A673 (cell line): Measurements from ENCODE around the gene PI16. TPM values are rescaled to one million over a fixed set of nuclear protein-coding genes. Genes with fewer than 3 reads are reported as not detected.
"Not testable (repeated sequence)": the region's sequence is repeated elsewhere in the genome, so short reads cannot be mapped to it uniquely, and the experiment has no call there.

Experiments used
- BruUV-seq: library from RNA; stranded (reverse); fragments of 400-500 nt; replicated peaks from 2 replicates; lab custom pipeline; 2021; lab: Mats Ljungman, UMichigan
- CTCF ChIA-PET: fragments of 300-600 bp; sonication (Branson Sonifier 250); formaldehyde crosslinking; loops from one replicate; lab custom pipeline; 2022; ENCODE audit warnings: antibody characterized with exemption; lab: Charles Lee
- POLR2A ChIA-PET: fragments of 300-600 bp; sonication (Branson Sonifier 250); formaldehyde crosslinking; loops from one replicate; lab custom pipeline; 2022; ENCODE audit warnings: antibody characterized with exemption; ENCODE audit not compliant: low non-redundant PET; lab: Charles Lee
- DNase-seq: peaks from one replicate; pipeline ENCODE4 v3.0.0-alpha.2; 2015; ENCODE audit warnings: low spot score
- H3K27ac ChIP-seq: fragments of 200-600 bp; sonication (generic); 2 replicates; pipeline ENCODE4 v1.5.1; 2016; ENCODE audit warnings: mixed run types, low read depth, mild to moderate bottlenecking, mixed read lengths, antibody characterized with exemption, low read length; ENCODE audit not compliant: poor library complexity, severe bottlenecking
- H3K27me3 ChIP-seq: fragments of 200-600 bp; sonication (generic); replicated peaks from 2 replicates; pipeline ENCODE4 v1.6.1; 2017; ENCODE audit warnings: mixed run types, low read depth, mild to moderate bottlenecking, mixed read lengths, antibody characterized with exemption, low read length; ENCODE audit not compliant: insufficient read depth, poor library complexity
- H3K36me3 ChIP-seq: fragments of 200-600 bp; sonication (generic); 2 replicates; pipeline ENCODE4 v1.6.1; 2016; ENCODE audit warnings: mixed run types, mild to moderate bottlenecking, mixed read lengths, antibody characterized with exemption, low read length; ENCODE audit not compliant: insufficient read depth, poor library complexity, severe bottlenecking
- H3K4me1 ChIP-seq: fragments of 200-600 bp; sonication (generic); 2 replicates; pipeline ENCODE4 v1.6.1; 2017; ENCODE audit warnings: mixed run types, mild to moderate bottlenecking, mixed read lengths, antibody characterized with exemption, low read length; ENCODE audit not compliant: insufficient read depth, poor library complexity, severe bottlenecking
- H3K4me3 ChIP-seq: fragments of 200-600 bp; sonication (generic); 2 replicates; pipeline ENCODE4 v1.5.1; 2016; ENCODE audit warnings: low read depth, mixed run types, mild to moderate bottlenecking, mixed read lengths, low read length; ENCODE audit not compliant: poor library complexity, severe bottlenecking
- H3K9me3 ChIP-seq: fragments of 200-600 bp; sonication (generic); 2 replicates; pipeline ENCODE4 v1.6.1; 2016; ENCODE audit warnings: mixed run types, low read depth, mild to moderate bottlenecking, mixed read lengths, antibody characterized with exemption, low read length; ENCODE audit not compliant: poor library complexity, severe bottlenecking
- CTCF ChIP-seq: fragments of 300-800, 200-600 bp; sonication (generic); conservative IDR thresholded peaks from 2 replicates; pipeline ENCODE4 v1.5.1; 2017; ENCODE audit warnings: low read depth, mild to moderate bottlenecking, antibody characterized with exemption, low read length, moderate library complexity, mixed read lengths
- EZH2 ChIP-seq: fragments of 200-600 bp; sonication (generic); IDR thresholded peaks from 2 replicates; pipeline ENCODE4 v1.6.1; 2017; ENCODE audit warnings: borderline replicate concordance, low read depth, mild to moderate bottlenecking, mixed read lengths, antibody characterized with exemption, low read length; ENCODE audit not compliant: poor library complexity, severe bottlenecking
- intact Hi-C: fragments of 100-400 bp; cut with micrococcal nuclease; formaldehyde crosslinking; loops from one replicate; pipeline ENCODE4 v1.10.0; 2022; ENCODE audit not compliant: unreplicated experiment
- total RNA-seq: library from RNA; stranded (reverse); gene quantifications from 2 replicates; pipeline ENCODE4 v1.2.3, GENCODE V29; 2021

PI16 gene
- total RNA-seq, 1 experiment from 2014 or later = not detected

- no peaks in the 10 kb centered on the region for H3K36me3 ChIP-seq
- no peaks in the 10 kb centered on the region for H3K4me1 ChIP-seq
- no peaks in the 10 kb centered on the region for H3K9me3 ChIP-seq
- intact Hi-C loops = no loop called here
- ChIA-PET CTCF (no interaction called here), POLR2A (no interaction called here)
- H3K27ac ChIP-seq = no peak overlapping the region
- no TSS peak for BruUV-seq
- no peak overlapping the region for H3K4me3 ChIP-seq
- no peaks in the 10 kb centered on the region for H3K27me3 ChIP-seq
- DNase-seq = no peak
- TF ChIP-seq EZH2 = no peak
- TF ChIP-seq CTCF = no peak
These were observed 16.6 kb upstream of the PI16 start for GRCh38 chr6:36937896-36938295.

- no peaks in the 10 kb centered on the region for H3K27me3 ChIP-seq
- TF ChIP-seq EZH2 = no peak
- no peak for TF ChIP-seq CTCF
- no peaks in the 10 kb centered on the region for H3K9me3 ChIP-seq
- ChIA-PET POLR2A (no interaction called here), CTCF (no interaction called here)
- no peak overlapping the region for H3K27ac ChIP-seq
- no peak for DNase-seq
- no TSS peak for BruUV-seq
- no peaks in the 10 kb centered on the region for H3K4me1 ChIP-seq
- no peak overlapping the region for H3K4me3 ChIP-seq
- intact Hi-C loops = no loop called here
- H3K36me3 ChIP-seq = no peaks in the 10 kb centered on the region
These were observed 16.0 kb upstream of the PI16 start for GRCh38 chr6:36938536-36938935.

- not testable (repeated sequence) for H3K27ac ChIP-seq
These were observed 15.5 kb upstream of the PI16 start for GRCh38 chr6:36939005-36939404.

GRCh38 chr6:36940027-36940426 lies 14.5 kb upstream of the PI16 start:
- H3K27ac ChIP-seq = no peak overlapping the region
- CTCF ChIA-PET = no interaction called here
- DNase-seq = no peak
- H3K36me3 ChIP-seq = no peaks in the 10 kb centered on the region
- H3K9me3 ChIP-seq = no peaks in the 10 kb centered on the region
- no peaks in the 10 kb centered on the region for H3K27me3 ChIP-seq
- POLR2A ChIA-PET = no interaction called here
- no TSS peak for BruUV-seq
- H3K4me3 ChIP-seq = no peak overlapping the region
- H3K4me1 ChIP-seq = no peaks in the 10 kb centered on the region
- no peak for TF ChIP-seq EZH2
- TF ChIP-seq CTCF = no peak
- intact Hi-C loops = no loop called here

More at GRCh38 chr6:36939005-36939404, 15.5 kb upstream of the PI16 start:
- H3K9me3 ChIP-seq, H3K36me3 ChIP-seq, DNase-seq, BruUV-seq, CTCF ChIA-PET, POLR2A ChIA-PET, H3K4me3 ChIP-seq, H3K27me3 ChIP-seq, H3K4me1 ChIP-seq, intact Hi-C loops: not testable (repeated sequence)

GRCh38 chr6:36941561-36941960 lies 13.0 kb upstream of the PI16 start:
- H3K27ac ChIP-seq, BruUV-seq, POLR2A ChIA-PET, H3K9me3 ChIP-seq, DNase-seq, H3K36me3 ChIP-seq, intact Hi-C loops, H3K4me3 ChIP-seq, H3K27me3 ChIP-seq, CTCF ChIA-PET, H3K4me1 ChIP-seq: not testable (repeated sequence)

GRCh38 chr6:36942329-36942728 lies 12.2 kb upstream of the PI16 start:
- H3K27ac ChIP-seq, H3K9me3 ChIP-seq, H3K4me3 ChIP-seq, BruUV-seq, H3K4me1 ChIP-seq, POLR2A ChIA-PET, CTCF ChIA-PET, DNase-seq, H3K36me3 ChIP-seq, H3K27me3 ChIP-seq, intact Hi-C loops: not testable (repeated sequence)
